Testis (tissue), 3 donors: ENCODE results near the gene FOXK2. TPM values are rescaled to one million over a fixed set of nuclear protein-coding genes. Genes with fewer than 3 reads are reported as not detected.

Source experiments
- DNase-seq: peaks from one replicate; pipeline ENCODE4 v3.0.0-alpha.2; 2019
- H3K27ac ChIP-seq, 2 donors: fragments of 200-600 bp; sonication (generic); one replicate each; pipeline ENCODE4 v1.5.1; 2019
- H3K27me3 ChIP-seq: fragments of 200-600 bp; sonication (generic); one replicate; pipeline ENCODE4 v1.5.1; 2019
- H3K36me3 ChIP-seq: fragments of 200-600 bp; sonication (generic); one replicate; pipeline ENCODE4 v1.5.1; 2017; ENCODE audit warnings: low read depth; ENCODE audit errors: missing control alignments
- H3K4me1 ChIP-seq: fragments of 200-600 bp; sonication (generic); one replicate; pipeline ENCODE4 v1.5.1; 2019
- H3K4me3 ChIP-seq, 2 donors: fragments of 200-600 bp; sonication (generic); one replicate each; pipeline ENCODE4 v1.5.1; 2017 to 2019
- H3K9me3 ChIP-seq: fragments of 200-600 bp; sonication (generic); one replicate; pipeline ENCODE4 v1.5.1; 2017
- CTCF ChIP-seq, 3 experiments: fragments of 450-650 bp in 2 of 3; fragments of 200-600 bp in 1 of 3; sonication (generic) in 1 of 3; IDR thresholded peaks; one replicate each; pipeline ENCODE4 v1.5.1; 2016 to 2019; ENCODE audit warnings: antibody characterized with exemption in 3 of 3, mild to moderate bottlenecking in 2 of 3, moderate library complexity in 1 of 3
- POLR2A ChIP-seq: fragments of 450-650 bp; IDR thresholded peaks from one replicate; pipeline ENCODE4 v1.6.1; 2017; ENCODE audit warnings: antibody characterized with exemption, mild to moderate bottlenecking, moderate library complexity
- WGBS, 2 donors: methylation state at CpG; one replicate each; pipeline ENCODE4 v1.1.5; 2018; 5-methylcytosine and 5-hydroxymethylcytosine counted together
- intact Hi-C: fragments of 100-400 bp; cut with DNase I; formaldehyde crosslinking; loops from one replicate; pipeline ENCODE4 v1.15.1; 2023; ENCODE audit warnings: low total_unique reads
- polyA plus RNA-seq: library from polyadenylated mRNA; stranded (reverse); fragments of 350-450 nt; fragmentation: Illumina TruSeq; extraction: RNeasy Lipid Tissue Mini Kit (QIAGEN cat#74804); gene quantifications from one replicate; pipeline ENCODE4 v1.2.3, GENCODE V29; 2014; ENCODE audit warnings: low read depth, low replicate concordance; ENCODE audit not compliant: insufficient read depth
- total RNA-seq, 2 donors: library from RNA; depleted of rRNA; stranded (reverse); fragments of >200 nt; gene quantifications; one replicate each; pipeline ENCODE4 v1.2.3, GENCODE V29; 2016

Gene FOXK2
- total and polyA plus RNA-seq, 3 donors from 2014 or later = 85.8 to 95.1 (median 94.3) TPM

GRCh38 chr17:82493226-82493781 lies 26.2 kb upstream of the FOXK2 start:
- Histone ChIP-seq H3K36me3 (no peaks in the 10 kb centered on the region), H3K4me1 (peaks cover 3% of the 10 kb centered on the region), H3K27ac (no peak overlapping the region), H3K4me3 (no peak overlapping the region), H3K9me3 (no peaks in the 10 kb centered on the region), H3K27me3 (no peaks in the 10 kb centered on the region)
- WGBS, 2 donors = 84 to 88% methylated on average over 10 to 12 of the region's 12 CpGs
- TF ChIP-seq POLR2A (no peak), CTCF (IDR thresholded peaks at IDR 0.05) (no peak)
- intact Hi-C loops = no loop called here
- no peak for DNase-seq

- peaks cover 3% of the 10 kb centered on the region for H3K4me1 ChIP-seq
- no peak overlapping the region for H3K4me3 ChIP-seq
Observed at GRCh38 chr17:82494236-82495055, 25.1 kb upstream of the FOXK2 start.

GRCh38 chr17:82495844-82496528 lies 23.5 kb upstream of the FOXK2 start:
- peaks cover 3% of the 10 kb centered on the region for H3K4me1 ChIP-seq
- no peak for TF ChIP-seq POLR2A
- no peak for TF ChIP-seq CTCF (IDR thresholded peaks at IDR 0.05)
- H3K27ac ChIP-seq = peak overlapping the region in 1 of 2 donors; percentile 86
- DNase-seq = no peak
- intact Hi-C loops = no loop called here
- no peak overlapping the region for H3K4me3 ChIP-seq
- no peaks in the 10 kb centered on the region for H3K36me3 ChIP-seq
- WGBS, 2 donors = 53 to 64% methylated on average over 6 to 12 of the region's 12 CpGs
- no peaks in the 10 kb centered on the region for H3K9me3 ChIP-seq
- no peaks in the 10 kb centered on the region for H3K27me3 ChIP-seq

More at GRCh38 chr17:82494236-82495055, 25.1 kb upstream of the FOXK2 start:
- Histone ChIP-seq H3K9me3 (no peaks in the 10 kb centered on the region), H3K36me3 (no peaks in the 10 kb centered on the region), H3K27me3 (no peaks in the 10 kb centered on the region), H3K27ac (peak overlapping the region in 1 of 2 donors; percentile 66)
- WGBS, 2 donors = 20 to 32% methylated on average over 17 of the region's 17 CpGs
- TF ChIP-seq CTCF (IDR thresholded peaks at IDR 0.05) = peak; percentile 83 to 97 (median 90)
- TF ChIP-seq POLR2A = no peak
- intact Hi-C loops = no loop called here
- DNase-seq = peak; percentile 95

GRCh38 chr17:82496529-82497434 lies 22.8 kb upstream of the FOXK2 start:
- Histone ChIP-seq H3K9me3 (no peaks in the 10 kb centered on the region), H3K27me3 (no peaks in the 10 kb centered on the region), H3K4me3 (peak overlapping the region; percentile 57 to 74), H3K36me3 (no peaks in the 10 kb centered on the region), H3K4me1 (peaks cover 3% of the 10 kb centered on the region), H3K27ac (peak overlapping the region; percentile 86 to 87)
- peak; percentile 98 for DNase-seq
- 9 to 44% methylated on average over 4 to 76 of the region's 83 CpGs for WGBS, 2 donors
- intact Hi-C loops = no loop called here
- TF ChIP-seq POLR2A = peak; percentile 67
- peak in 1 of 3 experiments; percentile 11 for TF ChIP-seq CTCF (IDR thresholded peaks at IDR 0.05)
